Sigmoid colon (tissue), 7 donors: ENCODE measurements around the gene KCNQ5. TPM values are rescaled to one million over a fixed set of nuclear protein-coding genes. Genes with fewer than 3 reads are reported as not detected.

Experiments
- DNase-seq: peaks from one replicate; pipeline ENCODE4 v3.0.0-alpha.2; 2019
- H3K27ac ChIP-seq, 4 donors: fragments of 200-600 bp; sonication (generic); one replicate each; pipeline ENCODE4 v1.5.1; 2016 to 2019; ENCODE audit warnings: mild to moderate bottlenecking in 1 of 4
- H3K27me3 ChIP-seq, 3 donors: fragments of 200-600 bp; sonication (generic); one replicate each; pipeline ENCODE4 v1.5.1; 2019; ENCODE audit warnings: mild to moderate bottlenecking in 1 of 3
- H3K36me3 ChIP-seq, 4 donors: fragments of 200-600 bp; sonication (generic); one replicate each; pipeline ENCODE4 v1.5.1; 2016 to 2019
- H3K4me1 ChIP-seq, 4 donors: fragments of 200-600 bp; sonication (generic); one replicate each; pipeline ENCODE4 v1.5.1; 2017 to 2019
- H3K4me3 ChIP-seq, 4 donors: fragments of 200-600 bp; sonication (generic); one replicate each; pipeline ENCODE4 v1.5.1; 2017 to 2019; ENCODE audit warnings: mild to moderate bottlenecking in 2 of 4, moderate library complexity in 1 of 4
- H3K9me3 ChIP-seq, 4 donors: fragments of 200-600 bp in 3 of 4; sonication (generic) in 3 of 4; one replicate each; pipeline versions ENCODE4 v1.5.1 to v1.6.1; 2013 to 2019
- CTCF ChIP-seq, 4 experiments: fragments of 450-650 bp in 3 of 4; fragments of 200-600 bp in 1 of 4; IDR thresholded peaks; one replicate each; pipeline ENCODE4 v1.5.1; 2016 to 2019; ENCODE audit warnings: antibody characterized with exemption in 4 of 4, mild to moderate bottlenecking in 3 of 4, moderate library complexity in 2 of 4
- EP300 ChIP-seq, 4 donors: sonication (generic); formaldehyde crosslinking; IDR thresholded peaks; one replicate each; pipeline ENCODE4 v1.6.1; 2017; ENCODE audit warnings: antibody characterized with exemption in 4 of 4
- POLR2A ChIP-seq, 2 donors: fragments of 450-650 bp; IDR thresholded peaks; one replicate each; pipeline ENCODE4 v1.6.1; 2016; ENCODE audit warnings: antibody characterized with exemption in 2 of 2, mild to moderate bottlenecking in 2 of 2, moderate library complexity in 2 of 2
- POLR2AphosphoS5 ChIP-seq, 4 donors: sonication (generic); formaldehyde crosslinking; IDR thresholded peaks; one replicate each; pipeline ENCODE4 v1.6.1; 2017; ENCODE audit warnings: antibody characterized with exemption in 4 of 4
- WGBS, 2 donors: extraction: QIAGEN DNeasy Blood & Tissue Kit; methylation state at CpG; one replicate each; pipeline ENCODE4 v1.1.7; 2013; 5-methylcytosine and 5-hydroxymethylcytosine counted together
- intact Hi-C: fragments of 100-400 bp; cut with DNase I; formaldehyde crosslinking; loops from one replicate; pipeline ENCODE4 v1.15.1; 2023
- polyA plus RNA-seq, 3 donors: library from polyadenylated mRNA; stranded (reverse); fragments of 200-250 nt; gene quantifications; one replicate each; pipeline ENCODE4 v1.2.3, GENCODE V29; 2013
- total RNA-seq, 4 donors: library from RNA; depleted of rRNA; stranded (reverse); fragments of >200 nt; gene quantifications; one replicate each; pipeline ENCODE4 v1.1.0, GENCODE V29; 2016
- donor health status: healthy with polysubstance abuse.
- donor health status: Bipolar disorder and iron deficiency.
- donor health status: healthy.

The KCNQ5 gene
- total and polyA plus RNA-seq, 7 donors, result 0.49 to 2.1 (median 1.1) TPM; not detected in 2

- Histone ChIP-seq H3K36me3 (no peaks in the 10 kb centered on the region), H3K27me3 (no peaks in the 10 kb centered on the region), H3K9me3 (no peaks in the 10 kb centered on the region), H3K27ac (no peak overlapping the region), H3K4me1 (no peaks in the 10 kb centered on the region), H3K4me3 (no peak overlapping the region)
- no peak for DNase-seq
- 48 to 84% methylated on average over 1 of the region's 1 CpG for WGBS, 2 donors
- TF ChIP-seq EP300 (IDR thresholded peaks at IDR 0.05) (no peak), POLR2A (IDR thresholded peaks at IDR 0.05) (no peak), POLR2AphosphoS5 (IDR thresholded peaks at IDR 0.05) (no peak), CTCF (IDR thresholded peaks at IDR 0.05) (no peak)
- intact Hi-C loops, result no loop called here
Measured at GRCh38 chr6:72822691-72823090, 200.8 kb downstream of the KCNQ5 start.

DNA sequence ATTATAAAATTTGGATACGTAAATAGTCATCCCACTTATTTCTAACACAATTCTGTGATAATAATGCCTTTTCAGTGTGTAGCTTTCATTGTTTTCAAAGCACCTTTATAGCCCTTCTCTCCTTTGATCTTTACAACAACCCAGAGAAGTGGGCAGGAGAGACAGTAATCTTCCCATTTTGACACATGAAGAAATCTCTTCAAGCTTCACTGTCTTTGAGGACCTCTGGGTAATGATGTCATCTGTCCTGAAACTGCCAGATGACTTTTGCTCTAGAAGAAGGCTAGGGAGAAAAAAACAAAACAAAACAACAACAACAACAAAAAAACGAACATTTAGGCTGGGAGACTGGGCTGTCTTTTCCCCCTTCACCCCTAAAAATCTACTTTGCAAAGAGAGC lies 203.0 kb downstream of the KCNQ5 start:
- Histone ChIP-seq H3K27ac (no peak overlapping the region), H3K9me3 (no peaks in the 10 kb centered on the region), H3K36me3 (no peaks in the 10 kb centered on the region), H3K4me3 (no peak overlapping the region), H3K27me3 (no peaks in the 10 kb centered on the region), H3K4me1 (no peaks in the 10 kb centered on the region)
- intact Hi-C loops, result no loop called here
- 30 to 66% methylated on average over 2 of the region's 2 CpGs for WGBS, 2 donors
- TF ChIP-seq POLR2A (IDR thresholded peaks at IDR 0.05), result no peak
- TF ChIP-seq POLR2AphosphoS5 (IDR thresholded peaks at IDR 0.05), result no peak
- TF ChIP-seq EP300 (IDR thresholded peaks at IDR 0.05), result no peak
- no peak for TF ChIP-seq CTCF (IDR thresholded peaks at IDR 0.05)
- DNase-seq, result no peak

- no peak for TF ChIP-seq POLR2AphosphoS5 (IDR thresholded peaks at IDR 0.05)
- no peak for TF ChIP-seq POLR2A (IDR thresholded peaks at IDR 0.05)
- no peak for TF ChIP-seq EP300 (IDR thresholded peaks at IDR 0.05)
- TF ChIP-seq CTCF (IDR thresholded peaks at IDR 0.05), result no peak
- H3K27me3 ChIP-seq, result no peaks in the 10 kb centered on the region
- no peaks in the 10 kb centered on the region for H3K9me3 ChIP-seq
- no peaks in the 10 kb centered on the region for H3K36me3 ChIP-seq
- no peak overlapping the region for H3K27ac ChIP-seq
- no peak for DNase-seq
- no peak overlapping the region for H3K4me3 ChIP-seq
- intact Hi-C loops, result no loop called here
- no peaks in the 10 kb centered on the region for H3K4me1 ChIP-seq
Measured at GRCh38 chr6:72825315-72825911, 203.5 kb downstream of the KCNQ5 start.

DNA sequence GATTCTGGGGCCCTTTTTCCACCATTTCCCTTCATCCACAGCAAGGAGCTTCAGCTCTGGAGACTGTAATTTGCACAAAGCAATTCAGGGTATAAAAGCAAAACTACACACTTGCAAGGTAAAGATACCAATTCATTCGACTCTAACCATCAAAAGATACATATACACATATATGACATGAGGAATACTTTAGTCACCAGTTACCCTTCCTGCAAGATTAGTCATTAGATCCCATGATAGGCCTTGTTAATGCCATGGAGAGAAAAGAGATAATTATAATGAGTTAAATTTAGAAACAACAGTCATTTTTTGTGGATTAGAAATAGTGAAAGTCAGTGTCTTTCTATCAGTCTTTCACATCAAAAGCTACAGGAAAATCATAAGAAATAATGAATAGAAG lies 204.2 kb downstream of the KCNQ5 start:
- Histone ChIP-seq H3K4me3 (no peak overlapping the region), H3K36me3 (no peaks in the 10 kb centered on the region), H3K27me3 (no peaks in the 10 kb centered on the region), H3K9me3 (no peaks in the 10 kb centered on the region), H3K27ac (no peak overlapping the region), H3K4me1 (no peaks in the 10 kb centered on the region)
- no peak for DNase-seq
- intact Hi-C loops, result no loop called here
- 68 to 74% methylated on average over 1 of the region's 1 CpG for WGBS, 2 donors
- TF ChIP-seq POLR2AphosphoS5 (IDR thresholded peaks at IDR 0.05) (no peak), EP300 (IDR thresholded peaks at IDR 0.05) (no peak)

DNA sequence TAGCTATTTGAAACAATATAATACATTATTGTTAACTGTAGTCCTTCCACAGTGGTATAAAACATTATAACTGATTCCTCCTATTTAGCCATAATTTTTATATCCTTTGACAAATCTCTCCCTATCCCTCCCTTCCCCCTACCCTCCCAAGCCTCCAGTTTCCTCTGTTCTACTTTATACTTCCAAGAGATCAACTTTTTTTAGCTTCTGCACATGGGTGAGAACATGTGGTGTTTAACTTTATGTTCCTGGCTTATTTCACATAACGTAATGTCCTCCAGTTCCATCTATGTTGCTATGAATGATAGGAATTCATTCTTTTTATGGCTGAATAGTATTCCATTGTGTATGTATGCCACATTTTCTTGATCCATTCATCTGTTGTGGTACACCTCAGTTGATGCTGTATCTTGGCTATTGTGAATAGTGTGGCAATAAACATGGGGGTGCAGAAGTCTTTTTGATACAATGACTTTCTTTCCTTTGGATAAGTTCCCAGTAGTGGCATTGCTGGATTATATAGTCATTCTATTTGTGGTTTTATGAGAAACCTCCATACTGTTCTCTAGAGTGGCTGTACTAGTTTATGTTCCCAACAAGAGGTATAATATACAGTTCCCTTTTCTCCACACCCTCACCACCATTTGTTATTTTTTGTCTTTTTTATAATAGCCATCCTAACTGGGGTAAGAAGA lies 205.0 kb downstream of the KCNQ5 start:
- Histone ChIP-seq H3K27me3 (no peaks in the 10 kb centered on the region), H3K9me3 (no peaks in the 10 kb centered on the region), H3K4me3 (no peak overlapping the region), H3K4me1 (no peaks in the 10 kb centered on the region), H3K36me3 (no peaks in the 10 kb centered on the region), H3K27ac (no peak overlapping the region)
- no peak for DNase-seq
- intact Hi-C loops, result no loop called here
- TF ChIP-seq POLR2A (IDR thresholded peaks at IDR 0.05) (no peak), POLR2AphosphoS5 (IDR thresholded peaks at IDR 0.05) (no peak), EP300 (IDR thresholded peaks at IDR 0.05) (no peak), CTCF (IDR thresholded peaks at IDR 0.05) (no peak)
- WGBS, 2 donors, result 67 to 88% methylated on average over 1 of the region's 1 CpG
